Superior temporal gyrus (tissue), 1 donor: ENCODE results near the gene TMC5.
A peak's percentile ranks its signal among the peaks of the same experiment; 100 is the strongest.
"Not testable (repeated sequence)": the region's sequence is repeated elsewhere in the genome, so short reads cannot be mapped to it uniquely, and the experiment has no call there.

ENCODE experiments used
- DNase-seq: peaks from one replicate; pipeline ENCODE4 v3.0.0-alpha.2; 2016; ENCODE audit errors: extremely low spot score

TMC5 gene

DNA sequence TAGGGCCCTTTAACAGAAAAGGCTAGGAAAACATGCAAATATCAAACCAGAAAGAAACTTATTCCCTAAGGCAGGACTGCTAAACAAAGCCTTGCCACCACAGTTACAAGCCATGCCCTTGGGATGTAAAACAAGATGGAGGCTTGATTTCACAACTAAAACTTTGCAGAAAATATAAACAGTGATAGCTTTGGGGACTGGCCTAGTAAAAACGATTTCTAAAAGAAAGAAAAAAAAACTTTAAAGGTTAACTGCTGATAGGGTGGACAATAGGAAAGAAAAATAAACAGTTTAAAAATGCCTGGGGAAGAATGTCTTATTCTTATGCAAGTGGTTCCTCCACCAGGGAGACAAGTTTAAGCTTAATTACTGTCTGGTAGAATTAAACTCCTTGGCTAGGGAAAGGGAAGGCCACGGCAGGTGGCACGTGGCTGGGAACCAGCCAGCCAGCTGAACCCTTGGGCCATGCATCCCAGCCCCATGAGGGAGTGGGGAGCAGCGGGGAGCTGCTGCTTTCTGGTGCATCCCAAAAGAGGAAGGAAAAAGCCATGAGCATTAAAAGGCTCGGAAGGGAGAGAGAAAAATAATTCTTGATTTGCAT is 10.7 kb upstream of the TMC5 start:
- DNase-seq = no peak

GRCh38 chr16:19410435-19411171 is 7.1 kb upstream of the TMC5 start:
- DNase-seq = no peak

DNA sequence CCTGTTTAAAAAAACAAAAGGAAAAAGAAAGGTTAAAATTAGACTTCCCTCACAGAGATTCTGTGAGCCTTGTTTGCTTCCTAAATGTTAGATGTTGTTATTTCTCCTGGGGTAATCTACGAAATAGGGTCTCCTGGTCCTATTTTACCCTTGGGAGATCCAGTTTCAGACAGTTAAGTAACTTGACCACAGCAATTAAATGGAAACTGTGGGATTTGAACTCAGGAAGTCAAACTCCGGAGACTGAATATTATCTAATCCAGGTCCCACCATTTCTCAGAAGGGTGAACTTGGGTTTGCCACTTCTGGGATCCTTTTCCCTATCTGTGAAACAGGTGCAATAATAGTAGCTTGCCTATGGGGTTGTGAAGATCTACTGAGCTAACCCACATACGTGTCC is 6.4 kb upstream of the TMC5 start:
- DNase-seq = no peak

DNA sequence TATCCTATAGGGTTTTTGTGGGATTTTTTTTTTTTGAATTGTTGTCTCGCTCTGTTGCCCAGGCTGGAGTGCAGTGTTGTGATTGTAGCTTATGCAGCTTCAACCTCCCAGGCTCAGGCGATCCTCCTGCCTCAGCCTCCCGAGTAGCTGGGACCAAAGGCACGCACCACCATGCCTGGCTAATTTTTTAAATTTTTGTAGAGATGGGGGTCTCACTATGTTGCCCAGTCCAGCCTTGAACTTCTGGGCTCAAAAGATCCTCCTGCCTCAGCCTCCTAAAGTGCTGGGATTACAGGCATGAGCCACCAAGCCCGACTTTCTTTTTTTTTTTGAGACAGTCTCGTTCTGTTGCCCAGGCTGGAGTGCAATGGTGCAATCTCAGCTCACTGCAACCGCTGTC is 5.6 kb upstream of the TMC5 start:
- not testable (repeated sequence) for DNase-seq

GRCh38 chr16:19415461-19415860 is 2.2 kb upstream of the TMC5 start:
- no peak for DNase-seq

DNA sequence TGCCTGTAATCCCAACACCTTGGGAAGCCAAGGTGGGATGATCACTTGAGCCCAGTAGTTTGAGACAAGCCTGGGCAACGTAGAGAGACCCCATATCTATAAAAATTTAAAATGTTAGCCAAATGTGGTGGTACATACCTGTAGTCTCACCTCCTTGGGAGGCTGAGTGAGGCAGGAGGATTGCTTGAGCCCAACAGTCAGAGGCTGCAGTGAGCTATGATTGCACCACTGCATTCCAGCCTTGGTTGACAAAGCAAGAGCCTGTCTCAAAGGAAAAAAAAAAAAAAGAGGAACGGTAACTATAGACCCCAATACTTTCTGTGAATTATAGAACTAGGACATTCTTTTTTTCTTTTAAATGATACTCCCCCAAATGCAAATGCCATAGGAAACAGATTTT is 1.8 kb upstream of the TMC5 start:
- DNase-seq = no peak

DNA sequence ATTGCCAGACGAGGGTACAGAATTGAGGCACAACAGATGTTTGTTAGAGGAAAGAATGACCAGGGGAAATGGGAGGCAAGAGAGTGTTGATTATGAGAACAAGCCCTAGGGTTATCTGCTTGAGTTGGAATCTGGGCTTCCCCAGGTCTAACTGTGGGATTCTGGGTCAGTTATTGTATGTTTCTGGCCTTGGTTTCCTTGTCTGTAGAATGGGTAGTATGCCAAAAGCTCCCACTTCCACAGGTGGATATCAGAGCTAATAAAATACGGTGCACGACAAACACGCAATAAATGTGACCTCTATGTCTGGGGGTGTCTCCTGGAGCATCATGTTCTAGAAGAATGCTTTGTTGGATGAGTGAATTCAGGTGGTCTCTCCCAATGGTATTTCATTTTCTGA is 517 bp downstream of the TMC5 start:
- DNase-seq = no peak

GRCh38 chr16:19419698-19420075 is 2.0 kb downstream of the TMC5 start:
- DNase-seq = no peak

DNA sequence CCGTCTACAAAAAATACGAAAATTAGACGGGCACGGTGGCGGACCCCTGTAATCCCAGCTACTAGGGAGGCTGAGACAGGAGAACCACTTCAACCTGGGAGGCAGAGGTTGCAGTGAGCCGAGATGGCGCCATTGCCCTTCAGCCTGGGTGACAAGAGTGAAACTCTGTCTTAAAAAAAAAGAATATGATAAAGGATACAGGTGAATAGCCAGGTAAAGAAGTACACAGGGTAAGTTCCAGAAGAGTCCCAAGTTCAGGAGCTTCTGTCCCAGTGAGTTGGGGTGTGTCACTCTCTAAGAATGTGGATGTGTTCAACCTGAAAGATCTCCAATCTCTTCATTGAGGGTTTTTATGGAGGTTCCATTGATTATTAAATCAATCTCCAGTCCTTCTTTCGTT is 6.8 kb downstream of the TMC5 start:
- DNase-seq = no peak

DNA sequence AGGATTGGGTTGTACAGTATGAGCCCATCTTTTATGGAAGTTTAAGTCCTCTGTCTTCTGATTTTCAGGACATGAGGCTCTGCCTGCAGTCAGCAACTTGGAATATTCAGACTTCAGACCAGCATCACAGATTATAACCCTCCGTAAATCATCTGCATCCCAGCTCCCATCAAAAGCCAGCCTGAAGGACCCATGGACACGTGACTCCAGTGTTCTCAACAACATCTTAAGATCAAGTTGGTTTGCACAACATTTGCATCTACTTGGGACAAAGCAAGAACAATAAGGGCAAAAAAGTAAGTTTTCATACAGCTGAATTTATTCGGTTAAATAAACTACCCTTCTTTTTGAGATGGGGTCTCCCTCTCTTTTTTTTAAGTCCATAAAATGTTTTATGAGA is 12.7 kb downstream of the TMC5 start:
- no peak for DNase-seq

- no peak for DNase-seq
These were observed 14.1 kb downstream of the TMC5 start for GRCh38 chr16:19431636-19432340.

GRCh38 chr16:19432429-19432828 is 14.7 kb downstream of the TMC5 start:
- no peak for DNase-seq

DNA sequence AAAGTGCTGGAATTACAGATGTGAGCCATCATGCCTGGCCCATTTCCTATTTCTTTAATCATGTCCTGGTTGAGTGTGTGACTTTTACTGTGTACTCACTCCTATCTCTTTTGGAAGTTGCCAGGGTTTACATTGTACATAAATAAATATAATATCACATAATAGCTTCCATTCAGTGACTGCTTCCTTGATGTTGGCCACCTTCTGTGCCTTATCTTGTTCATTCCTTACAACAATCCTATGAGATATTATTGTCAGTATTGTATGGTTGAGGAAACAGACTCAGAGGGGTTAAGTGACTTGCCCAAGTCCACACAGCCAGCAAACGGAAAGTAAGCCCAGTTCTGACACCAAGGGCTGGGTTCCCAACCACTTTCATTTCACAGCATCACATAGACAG is 16.9 kb downstream of the TMC5 start:
- DNase-seq = no peak

- DNase-seq = no peak
These were observed 18.9 kb downstream of the TMC5 start for GRCh38 chr16:19436540-19436939.

DNA sequence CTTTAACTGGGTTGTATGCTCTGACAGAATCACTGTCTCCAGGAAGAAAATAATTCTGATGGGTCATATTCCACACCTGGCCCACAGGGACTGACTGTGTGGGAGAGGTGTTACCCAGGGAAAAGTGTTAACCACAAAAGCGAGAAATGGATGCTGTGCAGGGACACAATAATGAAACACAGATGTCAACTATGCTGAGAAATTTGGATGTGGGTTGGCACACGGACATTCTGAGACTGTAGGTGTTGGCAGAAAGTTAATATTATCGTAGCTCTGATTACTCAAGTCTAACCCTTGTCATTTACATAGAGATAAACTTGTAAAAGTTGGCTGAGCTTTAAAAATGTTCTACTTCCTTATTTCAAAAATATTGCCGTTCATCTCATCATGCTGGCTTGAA is 19.6 kb downstream of the TMC5 start:
- peak; percentile 10 for DNase-seq

GRCh38 chr16:19438739-19439138 is 21.1 kb downstream of the TMC5 start:
- no peak for DNase-seq

DNA sequence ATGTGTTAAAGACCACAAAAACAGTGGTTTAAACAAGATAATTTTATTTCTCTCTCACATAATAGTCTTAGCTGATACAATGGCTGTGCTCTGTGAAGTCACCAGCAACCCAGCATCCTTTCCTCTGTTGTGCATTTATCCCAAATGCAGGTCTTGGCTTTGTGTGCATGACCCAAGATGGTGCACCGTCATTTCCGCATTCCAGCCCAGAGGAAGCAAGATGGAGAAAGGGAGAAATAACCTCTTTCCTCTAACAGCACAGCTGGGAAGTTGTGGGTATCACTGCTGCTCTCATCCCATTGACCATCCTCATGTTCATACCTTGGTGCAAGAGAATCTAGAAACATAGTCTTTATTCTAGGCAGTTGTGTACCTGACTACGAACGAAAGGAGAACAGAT is 21.8 kb downstream of the TMC5 start:
- DNase-seq = no peak

- DNase-seq = no peak
These were observed 26.0 kb downstream of the TMC5 start for GRCh38 chr16:19443659-19444058.

- DNase-seq = no peak
These were observed 28.7 kb downstream of the TMC5 start for GRCh38 chr16:19446300-19446846.

DNA sequence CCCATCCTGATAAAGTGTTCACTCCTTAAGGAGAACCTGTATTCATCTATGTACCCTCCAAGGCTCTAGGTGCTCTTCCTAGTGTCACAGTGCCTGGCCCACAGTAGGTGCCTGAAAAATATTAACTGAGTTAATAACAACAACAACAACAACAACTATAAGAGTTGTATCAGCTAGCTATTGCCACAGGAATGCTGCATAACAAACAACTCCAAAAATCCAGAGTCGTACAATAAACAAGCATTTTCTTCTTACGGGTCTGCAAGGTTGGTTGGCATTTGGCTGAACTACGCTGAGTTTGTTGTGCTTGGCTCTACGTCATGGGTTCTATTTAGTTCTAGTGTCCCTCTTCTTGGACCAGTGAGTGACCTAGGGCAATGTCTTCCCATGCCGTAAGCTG is 29.2 kb downstream of the TMC5 start:
- DNase-seq = no peak

- DNase-seq = no peak
These were observed 32.5 kb downstream of the TMC5 start for GRCh38 chr16:19450186-19450585.

DNA sequence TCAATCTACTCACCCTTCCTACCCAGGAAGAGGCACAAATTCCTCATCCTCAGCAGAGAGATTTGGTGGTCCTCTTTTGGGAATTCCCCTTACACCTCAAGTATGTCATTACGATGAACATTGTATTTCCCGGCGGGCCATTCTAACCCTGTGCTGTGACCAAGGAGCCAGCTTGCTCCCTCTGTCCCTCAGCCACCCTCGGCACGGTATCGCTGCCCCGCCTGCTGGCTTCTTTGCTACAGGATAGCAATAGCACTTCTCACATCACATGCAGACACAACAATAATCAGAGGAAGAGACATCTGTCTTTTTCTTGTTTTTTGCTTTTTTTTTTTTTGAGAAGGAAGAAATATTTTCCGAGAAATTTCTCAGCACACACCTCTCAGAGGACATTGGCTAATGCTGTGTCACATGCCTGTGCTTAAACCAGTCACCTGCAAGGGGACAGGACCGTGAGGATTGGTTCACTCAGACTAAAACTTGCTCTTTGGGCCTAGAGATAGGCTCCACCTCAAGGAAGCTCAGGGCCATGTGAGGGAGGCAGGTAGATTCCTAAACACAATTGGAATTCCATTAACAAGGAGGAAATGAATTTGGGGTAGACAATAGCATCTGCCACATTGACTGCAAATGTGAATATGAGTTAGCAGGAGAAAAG is 41.2 kb downstream of the TMC5 start:
- DNase-seq = no peak
